ENCODE results near the gene DYSF.

The DYSF gene

DNA sequence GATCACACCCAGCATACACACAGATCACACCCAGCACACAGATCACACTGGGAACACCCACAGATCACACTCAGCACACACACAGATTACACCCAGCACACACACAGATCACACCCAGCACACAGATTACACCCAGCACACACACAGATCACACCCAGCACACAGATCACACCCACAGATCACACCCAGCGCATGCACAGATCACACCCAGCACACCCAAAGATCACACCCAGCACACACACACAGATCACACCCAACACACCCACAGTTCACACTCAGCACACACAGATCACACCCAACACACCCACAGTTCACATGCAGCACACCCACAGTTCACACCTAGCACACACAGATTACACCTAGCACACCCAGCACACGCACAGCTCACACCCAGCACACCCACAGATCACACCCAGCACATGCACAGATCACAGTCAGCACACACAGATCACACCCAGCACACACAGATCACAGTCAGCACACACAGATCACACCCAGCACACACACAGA, 117.6 kb downstream of the DYSF start:
- Histone ChIP-seq H3K27ac (no peak overlapping the region), H3K36me3 (ENCODE audit: insufficient read depth) (no peaks in the 10 kb centered on the region), H3K4me3 (IDR thresholded peaks at IDR 0.05; ENCODE audit: insufficient read depth, low read depth, low read length) (no peak overlapping the region), H3K9ac (no peak overlapping the region), H3K4me2 (no peak overlapping the region), H3K79me2 (ENCODE audit: insufficient read depth, low read depth) (no peaks in the 10 kb centered on the region), H3K27me3 (ENCODE audit: insufficient read depth, low read depth) (no peaks in the 10 kb centered on the region), H3K4me1 (ENCODE audit: low read depth, poor library complexity, severe bottlenecking) (no peaks in the 10 kb centered on the region), H4K20me1 (ENCODE audit: insufficient read depth) (no peaks in the 10 kb centered on the region), H2AFZ (ENCODE audit: low read depth) (no peak overlapping the region)
- TF ChIP-seq, protein P1, sequence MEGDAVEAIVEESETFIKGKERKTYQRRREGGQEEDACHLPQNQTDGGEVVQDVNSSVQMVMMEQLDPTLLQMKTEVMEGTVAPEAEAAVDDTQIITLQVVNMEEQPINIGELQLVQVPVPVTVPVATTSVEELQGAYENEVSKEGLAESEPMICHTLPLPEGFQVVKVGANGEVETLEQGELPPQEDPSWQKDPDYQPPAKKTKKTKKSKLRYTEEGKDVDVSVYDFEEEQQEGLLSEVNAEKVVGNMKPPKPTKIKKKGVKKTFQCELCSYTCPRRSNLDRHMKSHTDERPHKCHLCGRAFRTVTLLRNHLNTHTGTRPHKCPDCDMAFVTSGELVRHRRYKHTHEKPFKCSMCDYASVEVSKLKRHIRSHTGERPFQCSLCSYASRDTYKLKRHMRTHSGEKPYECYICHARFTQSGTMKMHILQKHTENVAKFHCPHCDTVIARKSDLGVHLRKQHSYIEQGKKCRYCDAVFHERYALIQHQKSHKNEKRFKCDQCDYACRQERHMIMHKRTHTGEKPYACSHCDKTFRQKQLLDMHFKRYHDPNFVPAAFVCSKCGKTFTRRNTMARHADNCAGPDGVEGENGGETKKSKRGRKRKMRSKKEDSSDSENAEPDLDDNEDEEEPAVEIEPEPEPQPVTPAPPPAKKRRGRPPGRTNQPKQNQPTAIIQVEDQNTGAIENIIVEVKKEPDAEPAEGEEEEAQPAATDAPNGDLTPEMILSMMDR (conservative IDR thresholded peaks at IDR 0.05; ENCODE audit: low read depth, low read length), result no peak

DNA sequence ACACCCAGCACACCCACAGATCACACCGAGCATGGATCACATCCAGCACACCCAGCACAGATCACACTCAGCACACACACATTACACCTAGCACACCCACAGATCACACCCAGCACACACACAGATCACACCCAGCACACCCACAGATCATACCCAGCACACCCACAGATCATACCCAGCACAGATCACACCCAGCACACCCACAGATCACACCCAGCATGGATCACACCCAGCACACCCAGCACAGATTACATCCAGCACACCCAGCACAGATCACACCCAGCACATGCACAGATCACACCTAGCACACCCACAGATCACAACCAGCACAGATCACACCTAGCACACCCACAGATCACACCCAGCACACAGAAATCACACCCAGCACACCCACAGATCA, 118.6 kb downstream of the DYSF start:
- no peak overlapping the region for H3K9ac ChIP-seq

DNA sequence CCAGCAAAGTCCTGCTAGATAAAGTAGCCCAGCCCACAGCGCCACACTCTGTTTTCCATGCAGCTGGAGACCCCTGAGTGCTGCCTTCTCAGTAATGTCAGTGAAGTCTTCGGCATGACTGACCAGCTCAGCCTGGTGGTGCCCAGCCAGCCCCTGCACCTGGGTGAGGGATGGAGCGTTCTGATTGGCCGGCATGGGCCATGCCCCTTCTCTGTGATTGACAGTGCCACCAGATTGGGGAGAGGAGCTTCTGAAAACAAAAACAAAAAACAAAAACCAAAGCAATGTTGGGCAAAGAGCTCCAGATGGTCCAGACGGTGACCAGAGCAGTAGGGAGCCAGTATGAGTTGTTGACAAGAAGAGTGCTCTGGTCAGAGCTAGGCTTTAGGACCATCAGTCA, 122.6 kb downstream of the DYSF start:
- no peaks in the 10 kb centered on the region for H3K4me1 ChIP-seq (ENCODE audit: low read depth, poor library complexity, severe bottlenecking)
- no peaks in the 10 kb centered on the region for H3K27me3 ChIP-seq (ENCODE audit: insufficient read depth, low read depth)
- no peak overlapping the region for H3K27ac ChIP-seq
- no peak overlapping the region for H3K4me3 ChIP-seq (IDR thresholded peaks at IDR 0.05; ENCODE audit: insufficient read depth, low read depth, low read length)
- no peak overlapping the region for H2AFZ ChIP-seq (ENCODE audit: low read depth)
- TF ChIP-seq, protein P1 (conservative IDR thresholded peaks at IDR 0.05; ENCODE audit: low read depth, low read length), result no peak
- no peaks in the 10 kb centered on the region for H3K79me2 ChIP-seq (ENCODE audit: insufficient read depth, low read depth)
- no peaks in the 10 kb centered on the region for H4K20me1 ChIP-seq (ENCODE audit: insufficient read depth)
- no peak overlapping the region for H3K9ac ChIP-seq
- no peak overlapping the region for H3K4me2 ChIP-seq
- no peaks in the 10 kb centered on the region for H3K36me3 ChIP-seq (ENCODE audit: insufficient read depth)

More for the DNA sequence above, 118.6 kb downstream of the DYSF start:
- Histone ChIP-seq H3K79me2 (ENCODE audit: insufficient read depth, low read depth) (no peaks in the 10 kb centered on the region), H4K20me1 (ENCODE audit: insufficient read depth) (no peaks in the 10 kb centered on the region), H2AFZ (ENCODE audit: low read depth) (no peak overlapping the region), H3K36me3 (ENCODE audit: insufficient read depth) (no peaks in the 10 kb centered on the region), H3K27ac (no peak overlapping the region), H3K4me2 (no peak overlapping the region), H3K4me3 (IDR thresholded peaks at IDR 0.05; ENCODE audit: insufficient read depth, low read depth, low read length) (no peak overlapping the region), H3K4me1 (ENCODE audit: low read depth, poor library complexity, severe bottlenecking) (no peaks in the 10 kb centered on the region), H3K27me3 (ENCODE audit: insufficient read depth, low read depth) (no peaks in the 10 kb centered on the region)
- TF ChIP-seq, protein P1 (conservative IDR thresholded peaks at IDR 0.05; ENCODE audit: low read depth, low read length), result no peak

DNA sequence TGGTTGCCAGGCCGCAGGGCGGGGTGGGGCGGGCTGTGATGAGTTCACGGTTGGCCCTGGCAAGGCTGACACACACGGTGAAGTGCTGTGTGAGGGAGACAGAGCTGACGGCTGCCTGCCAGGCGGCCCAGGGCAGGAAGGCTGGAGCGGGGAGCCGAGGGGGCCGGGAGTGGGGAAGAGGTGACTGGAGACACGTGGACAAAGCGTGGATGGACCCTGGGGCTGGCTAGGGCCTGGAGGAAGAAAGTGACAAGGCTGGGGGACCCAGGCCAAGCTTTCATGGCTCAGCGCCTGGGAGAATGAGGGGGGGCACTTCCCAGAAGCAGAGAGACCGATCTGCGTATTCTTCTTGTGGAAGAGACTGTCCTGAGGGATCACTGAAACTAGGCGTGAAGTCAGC, 123.2 kb downstream of the DYSF start:
- Histone ChIP-seq H3K4me1 (ENCODE audit: low read depth, poor library complexity, severe bottlenecking) (no peaks in the 10 kb centered on the region), H3K36me3 (ENCODE audit: insufficient read depth) (no peaks in the 10 kb centered on the region), H3K9ac (no peak overlapping the region), H3K27ac (no peak overlapping the region), H3K79me2 (ENCODE audit: insufficient read depth, low read depth) (no peaks in the 10 kb centered on the region), H4K20me1 (ENCODE audit: insufficient read depth) (no peaks in the 10 kb centered on the region), H2AFZ (ENCODE audit: low read depth) (no peak overlapping the region), H3K27me3 (ENCODE audit: insufficient read depth, low read depth) (no peaks in the 10 kb centered on the region), H3K4me2 (no peak overlapping the region), H3K4me3 (IDR thresholded peaks at IDR 0.05; ENCODE audit: insufficient read depth, low read depth, low read length) (no peak overlapping the region)
- TF ChIP-seq, protein P1 (conservative IDR thresholded peaks at IDR 0.05; ENCODE audit: low read depth, low read length), result no peak
